ENCODE measurements around the gene CT47A1.

The CT47A1 gene

DNA sequence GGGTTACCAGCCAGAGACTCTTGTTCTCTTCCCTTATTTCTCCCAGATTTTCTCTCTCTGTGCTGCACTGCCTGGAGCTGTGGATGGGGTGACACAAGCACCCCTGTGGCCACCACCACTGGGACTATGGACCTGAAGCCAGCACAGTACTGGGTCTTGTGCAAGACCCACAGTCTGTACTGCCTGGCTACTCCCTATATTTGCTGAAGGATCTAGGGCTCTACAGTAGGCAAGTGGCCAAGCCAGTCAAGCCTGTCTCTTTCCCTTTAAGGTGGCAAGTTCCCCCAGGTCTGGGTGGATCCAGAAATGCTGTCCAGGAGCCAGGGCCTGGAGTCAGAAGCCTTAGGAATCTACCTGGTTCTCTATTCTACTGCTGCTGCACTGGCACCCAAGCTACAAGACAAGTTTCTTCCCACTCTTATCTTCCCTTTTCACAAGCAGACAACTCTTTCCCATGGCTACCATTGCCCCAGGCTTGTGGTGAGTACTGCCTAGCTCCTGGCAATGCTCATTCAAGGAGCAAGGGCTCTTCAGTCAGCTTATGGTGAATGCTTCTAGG lies 28.4 kb upstream of the CT47A1 start:
- TF ChIP-seq TAF1 (IDR thresholded peaks at IDR 0.05; ENCODE audit: borderline replicate concordance, insufficient read depth, low read length) (no peak), SIN3A (IDR thresholded peaks at IDR 0.05; ENCODE audit: borderline replicate concordance, insufficient read depth, low read length) (no peak), FOXP2 (optimal IDR thresholded peaks at IDR 0.05; ENCODE audit: borderline replicate concordance, extremely low read depth, extremely low read length, insufficient read depth) (no peak), POLR2AphosphoS5 (IDR thresholded peaks at IDR 0.05; ENCODE audit: low read depth, low read length) (no peak)
- TF ChIP-seq, protein P1, sequence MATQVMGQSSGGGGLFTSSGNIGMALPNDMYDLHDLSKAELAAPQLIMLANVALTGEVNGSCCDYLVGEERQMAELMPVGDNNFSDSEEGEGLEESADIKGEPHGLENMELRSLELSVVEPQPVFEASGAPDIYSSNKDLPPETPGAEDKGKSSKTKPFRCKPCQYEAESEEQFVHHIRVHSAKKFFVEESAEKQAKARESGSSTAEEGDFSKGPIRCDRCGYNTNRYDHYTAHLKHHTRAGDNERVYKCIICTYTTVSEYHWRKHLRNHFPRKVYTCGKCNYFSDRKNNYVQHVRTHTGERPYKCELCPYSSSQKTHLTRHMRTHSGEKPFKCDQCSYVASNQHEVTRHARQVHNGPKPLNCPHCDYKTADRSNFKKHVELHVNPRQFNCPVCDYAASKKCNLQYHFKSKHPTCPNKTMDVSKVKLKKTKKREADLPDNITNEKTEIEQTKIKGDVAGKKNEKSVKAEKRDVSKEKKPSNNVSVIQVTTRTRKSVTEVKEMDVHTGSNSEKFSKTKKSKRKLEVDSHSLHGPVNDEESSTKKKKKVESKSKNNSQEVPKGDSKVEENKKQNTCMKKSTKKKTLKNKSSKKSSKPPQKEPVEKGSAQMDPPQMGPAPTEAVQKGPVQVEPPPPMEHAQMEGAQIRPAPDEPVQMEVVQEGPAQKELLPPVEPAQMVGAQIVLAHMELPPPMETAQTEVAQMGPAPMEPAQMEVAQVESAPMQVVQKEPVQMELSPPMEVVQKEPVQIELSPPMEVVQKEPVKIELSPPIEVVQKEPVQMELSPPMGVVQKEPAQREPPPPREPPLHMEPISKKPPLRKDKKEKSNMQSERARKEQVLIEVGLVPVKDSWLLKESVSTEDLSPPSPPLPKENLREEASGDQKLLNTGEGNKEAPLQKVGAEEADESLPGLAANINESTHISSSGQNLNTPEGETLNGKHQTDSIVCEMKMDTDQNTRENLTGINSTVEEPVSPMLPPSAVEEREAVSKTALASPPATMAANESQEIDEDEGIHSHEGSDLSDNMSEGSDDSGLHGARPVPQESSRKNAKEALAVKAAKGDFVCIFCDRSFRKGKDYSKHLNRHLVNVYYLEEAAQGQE (IDR thresholded peaks at IDR 0.05; ENCODE audit: insufficient read depth in 1 of 2, low read depth in 2 of 2, low read length in 2 of 2), result no peak

DNA sequence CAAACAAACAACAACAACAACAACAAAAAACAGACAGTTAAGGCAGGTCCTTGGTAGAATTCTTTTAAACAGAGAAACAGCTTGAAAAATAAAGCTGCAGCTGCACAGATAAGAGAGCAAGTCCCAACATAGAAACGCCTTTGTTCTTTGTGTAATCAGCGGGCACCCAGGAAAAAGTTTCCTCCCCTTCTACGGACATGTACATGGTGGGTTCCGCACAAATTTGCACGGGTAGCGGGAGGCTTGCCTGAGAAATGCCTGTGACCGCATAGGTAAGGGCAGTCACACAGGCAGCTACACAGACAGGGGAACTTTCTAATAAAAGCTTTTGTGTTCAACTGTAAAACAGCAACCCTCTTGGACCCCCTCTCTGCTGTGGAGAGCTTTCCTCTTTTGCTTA lies 25.7 kb upstream of the CT47A1 start:
- TF ChIP-seq SIN3A (IDR thresholded peaks at IDR 0.05; ENCODE audit: borderline replicate concordance, insufficient read depth, low read length) (no peak), FOXP2 (optimal IDR thresholded peaks at IDR 0.05; ENCODE audit: borderline replicate concordance, extremely low read depth, extremely low read length, insufficient read depth) (no peak), POLR2AphosphoS5 (IDR thresholded peaks at IDR 0.05; ENCODE audit: low read depth, low read length) (no peak), TAF1 (IDR thresholded peaks at IDR 0.05; ENCODE audit: borderline replicate concordance, insufficient read depth, low read length) (no peak)
- TF ChIP-seq, protein P1 (IDR thresholded peaks at IDR 0.05; ENCODE audit: insufficient read depth in 1 of 2, low read depth in 2 of 2, low read length in 2 of 2), result no peak

DNA sequence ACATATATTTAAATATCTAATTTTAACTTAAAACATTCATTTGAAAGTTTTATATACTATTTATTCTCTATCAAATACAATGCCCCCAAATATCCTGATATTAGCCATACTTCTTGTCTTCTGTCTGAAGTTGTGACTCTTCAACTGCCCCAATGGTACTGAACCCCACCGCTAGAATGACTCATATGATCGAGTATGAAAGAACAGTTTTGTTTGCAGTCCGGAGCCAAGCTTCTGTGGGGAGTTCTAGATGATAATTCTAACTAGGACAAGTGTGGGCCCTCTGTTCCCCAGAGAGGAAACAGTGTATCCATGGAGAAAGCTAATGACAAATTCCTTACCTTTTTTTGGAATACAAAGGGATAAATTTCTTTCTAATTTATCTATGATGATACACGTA lies 24.7 kb upstream of the CT47A1 start:
- TF ChIP-seq POLR2AphosphoS5 (IDR thresholded peaks at IDR 0.05; ENCODE audit: low read depth, low read length) (no peak), FOXP2 (optimal IDR thresholded peaks at IDR 0.05; ENCODE audit: borderline replicate concordance, extremely low read depth, extremely low read length, insufficient read depth) (no peak), TAF1 (IDR thresholded peaks at IDR 0.05; ENCODE audit: borderline replicate concordance, insufficient read depth, low read length) (no peak), SIN3A (IDR thresholded peaks at IDR 0.05; ENCODE audit: borderline replicate concordance, insufficient read depth, low read length) (no peak)
- TF ChIP-seq, protein P1 (IDR thresholded peaks at IDR 0.05; ENCODE audit: insufficient read depth in 1 of 2, low read depth in 2 of 2, low read length in 2 of 2), result no peak

DNA sequence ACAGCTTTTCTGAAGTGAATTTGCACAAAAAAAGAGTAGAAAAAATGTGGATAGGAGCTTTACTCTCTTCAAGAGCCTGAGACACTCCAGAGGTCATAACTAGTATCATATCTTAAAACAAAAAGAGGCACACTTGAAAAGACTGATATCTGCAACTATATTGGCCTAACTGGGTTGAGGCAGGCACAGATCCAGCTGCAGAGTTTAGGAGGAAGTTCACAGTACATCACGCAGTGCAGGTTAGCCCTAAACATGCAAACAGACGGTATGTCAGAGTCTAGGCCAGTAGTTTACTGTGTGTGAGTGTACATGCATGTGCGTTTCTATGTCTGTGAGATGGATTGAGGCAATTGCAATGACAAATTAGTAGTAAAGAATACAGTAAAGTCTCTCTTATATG lies 24.2 kb upstream of the CT47A1 start:
- TF ChIP-seq, protein P1 (IDR thresholded peaks at IDR 0.05; ENCODE audit: insufficient read depth in 1 of 2, low read depth in 2 of 2, low read length in 2 of 2), result no peak
- no peak for TF ChIP-seq FOXP2 (optimal IDR thresholded peaks at IDR 0.05; ENCODE audit: borderline replicate concordance, extremely low read depth, extremely low read length, insufficient read depth)

DNA sequence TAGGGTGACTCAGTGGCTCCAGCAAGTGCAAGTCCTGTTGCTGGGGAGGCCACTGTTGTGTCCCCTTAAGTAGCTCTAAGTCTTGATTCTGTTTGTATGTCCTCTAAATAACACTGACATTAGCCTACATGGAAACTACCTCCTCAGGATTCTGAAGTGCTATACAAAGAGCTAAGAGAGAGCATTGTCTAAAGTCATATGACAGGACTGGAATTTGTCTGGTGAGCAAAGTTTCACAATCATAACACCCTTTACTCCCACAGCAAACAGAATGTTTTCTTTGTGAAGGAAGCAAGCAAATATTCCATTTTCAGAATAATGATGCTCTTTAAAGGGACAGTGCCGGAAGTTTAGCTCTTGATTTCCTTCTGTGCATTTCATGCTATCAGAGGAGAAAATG lies 23.4 kb upstream of the CT47A1 start:
- TF ChIP-seq, protein P1 (IDR thresholded peaks at IDR 0.05; ENCODE audit: insufficient read depth in 1 of 2, low read depth in 2 of 2, low read length in 2 of 2), result no peak
- no peak for TF ChIP-seq SIN3A (IDR thresholded peaks at IDR 0.05; ENCODE audit: borderline replicate concordance, insufficient read depth, low read length)
- TF ChIP-seq POLR2AphosphoS5 (IDR thresholded peaks at IDR 0.05; ENCODE audit: low read depth, low read length), result no peak
- TF ChIP-seq TAF1 (IDR thresholded peaks at IDR 0.05; ENCODE audit: borderline replicate concordance, insufficient read depth, low read length), result no peak
- no peak for TF ChIP-seq FOXP2 (optimal IDR thresholded peaks at IDR 0.05; ENCODE audit: borderline replicate concordance, extremely low read depth, extremely low read length, insufficient read depth)
